ENCODE data around the gene GUK1.
"Not testable (repeated sequence)": the region's sequence is repeated elsewhere in the genome, so short reads cannot be mapped to it uniquely, and the experiment has no call there.

The GUK1 gene

GRCh38 chr1:228109962-228110488, 30.1 kb upstream of the GUK1 start:
- Histone ChIP-seq H3K4me3 (ENCODE audit: low read depth, low read length) (peak overlapping the region; percentile 91), H2AFZ (peak overlapping the region; percentile 96), H3K9ac (peak overlapping the region; percentile 91), H3K4me2 (ENCODE audit: low read length) (peak overlapping the region; percentile 83), H3K27me3 (ENCODE audit: control insufficient read depth, insufficient read depth, low read length) (no peaks in the 10 kb centered on the region), H3K4me1 (peaks cover 6% of the 10 kb centered on the region), H3K27ac (peak overlapping the region; percentile 94), H3K9me3 (ENCODE audit: control insufficient read depth, low read length) (no peaks in the 10 kb centered on the region), H3K36me3 (ENCODE audit: control insufficient read depth, insufficient read depth, low read length) (no peaks in the 10 kb centered on the region), H3K79me2 (no peaks in the 10 kb centered on the region)
- TF ChIP-seq, protein P1, sequence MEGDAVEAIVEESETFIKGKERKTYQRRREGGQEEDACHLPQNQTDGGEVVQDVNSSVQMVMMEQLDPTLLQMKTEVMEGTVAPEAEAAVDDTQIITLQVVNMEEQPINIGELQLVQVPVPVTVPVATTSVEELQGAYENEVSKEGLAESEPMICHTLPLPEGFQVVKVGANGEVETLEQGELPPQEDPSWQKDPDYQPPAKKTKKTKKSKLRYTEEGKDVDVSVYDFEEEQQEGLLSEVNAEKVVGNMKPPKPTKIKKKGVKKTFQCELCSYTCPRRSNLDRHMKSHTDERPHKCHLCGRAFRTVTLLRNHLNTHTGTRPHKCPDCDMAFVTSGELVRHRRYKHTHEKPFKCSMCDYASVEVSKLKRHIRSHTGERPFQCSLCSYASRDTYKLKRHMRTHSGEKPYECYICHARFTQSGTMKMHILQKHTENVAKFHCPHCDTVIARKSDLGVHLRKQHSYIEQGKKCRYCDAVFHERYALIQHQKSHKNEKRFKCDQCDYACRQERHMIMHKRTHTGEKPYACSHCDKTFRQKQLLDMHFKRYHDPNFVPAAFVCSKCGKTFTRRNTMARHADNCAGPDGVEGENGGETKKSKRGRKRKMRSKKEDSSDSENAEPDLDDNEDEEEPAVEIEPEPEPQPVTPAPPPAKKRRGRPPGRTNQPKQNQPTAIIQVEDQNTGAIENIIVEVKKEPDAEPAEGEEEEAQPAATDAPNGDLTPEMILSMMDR (IDR thresholded peaks at IDR 0.05), result no peak

GRCh38 chr1:228110556-228110955, 29.5 kb upstream of the GUK1 start:
- Histone ChIP-seq H2AFZ (peak overlapping the region; percentile 96), H3K9ac (no peak overlapping the region), H3K4me1 (peaks cover 6% of the 10 kb centered on the region), H3K27ac (peak overlapping the region; percentile 94), H3K79me2 (no peaks in the 10 kb centered on the region), H3K36me3 (ENCODE audit: control insufficient read depth, insufficient read depth, low read length) (no peaks in the 10 kb centered on the region), H3K27me3 (ENCODE audit: control insufficient read depth, insufficient read depth, low read length) (no peaks in the 10 kb centered on the region), H3K4me3 (ENCODE audit: low read depth, low read length) (peak overlapping the region; percentile 91), H3K4me2 (ENCODE audit: low read length) (peak overlapping the region; percentile 83), H3K9me3 (ENCODE audit: control insufficient read depth, low read length) (no peaks in the 10 kb centered on the region)
- TF ChIP-seq, protein P1 (IDR thresholded peaks at IDR 0.05), result no peak

DNA sequence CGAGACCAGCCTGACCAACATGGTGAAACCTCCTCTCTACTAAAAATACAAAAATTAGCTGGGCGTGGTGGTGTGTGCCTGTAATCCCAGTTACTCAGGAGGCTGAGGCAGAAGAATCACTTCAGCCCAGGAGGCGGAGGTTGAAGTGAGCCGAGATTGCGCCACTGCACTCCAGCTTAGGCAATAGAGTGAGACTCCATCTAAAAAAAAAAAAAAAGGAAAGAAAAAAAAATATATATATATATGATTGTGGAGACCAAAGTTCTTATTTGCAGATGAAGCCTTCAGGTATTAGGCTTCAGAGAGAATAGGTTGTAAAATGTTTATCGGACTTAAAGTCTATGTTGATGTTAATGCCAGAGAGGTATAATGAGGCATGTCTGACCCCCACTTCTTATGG, 28.8 kb upstream of the GUK1 start:
- H3K27ac ChIP-seq, H3K9ac ChIP-seq: not testable (repeated sequence)

DNA sequence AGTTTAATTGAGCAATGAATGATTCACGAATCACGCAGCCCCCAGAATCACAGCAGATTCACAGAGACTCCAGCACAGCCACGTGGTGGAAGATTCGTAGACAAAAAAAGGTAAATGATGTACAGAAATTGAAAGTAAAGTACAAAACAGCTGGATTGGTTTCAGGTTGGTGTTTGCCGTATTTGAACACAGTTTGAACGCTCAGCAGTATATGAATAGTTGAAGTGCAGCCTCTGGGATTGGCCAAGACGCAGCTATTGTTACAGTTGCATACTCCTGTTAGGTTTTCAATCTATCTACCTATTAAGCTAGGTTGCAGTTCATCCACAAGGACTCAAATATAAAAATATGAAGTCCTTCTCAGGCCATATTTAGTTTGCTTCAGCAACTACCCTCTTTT, 27.9 kb upstream of the GUK1 start:
- Histone ChIP-seq H3K27me3 (ENCODE audit: control insufficient read depth, insufficient read depth, low read length) (no peaks in the 10 kb centered on the region), H3K36me3 (ENCODE audit: control insufficient read depth, insufficient read depth, low read length) (no peaks in the 10 kb centered on the region), H3K4me3 (ENCODE audit: low read depth, low read length) (no peak overlapping the region), H3K4me1 (peaks cover 6% of the 10 kb centered on the region), H3K79me2 (no peaks in the 10 kb centered on the region), H3K27ac (no peak overlapping the region), H3K4me2 (ENCODE audit: low read length) (no peak overlapping the region), H3K9me3 (ENCODE audit: control insufficient read depth, low read length) (no peaks in the 10 kb centered on the region), H2AFZ (no peak overlapping the region), H3K9ac (no peak overlapping the region)
- TF ChIP-seq, protein P1 (IDR thresholded peaks at IDR 0.05), result no peak

More for the DNA sequence above, 28.8 kb upstream of the GUK1 start:
- not testable (repeated sequence) for H3K9me3 ChIP-seq (ENCODE audit: control insufficient read depth, low read length); H3K27me3 ChIP-seq (ENCODE audit: control insufficient read depth, insufficient read depth, low read length); H2AFZ ChIP-seq; H3K4me3 ChIP-seq (ENCODE audit: low read depth, low read length); H3K79me2 ChIP-seq; H3K36me3 ChIP-seq (ENCODE audit: control insufficient read depth, insufficient read depth, low read length); H3K4me1 ChIP-seq; H3K4me2 ChIP-seq (ENCODE audit: low read length)

- H3K36me3 ChIP-seq (ENCODE audit: control insufficient read depth, insufficient read depth, low read length), result no peaks in the 10 kb centered on the region
- H3K9me3 ChIP-seq (ENCODE audit: control insufficient read depth, low read length), result no peaks in the 10 kb centered on the region
- H3K4me2 ChIP-seq (ENCODE audit: low read length), result no peak overlapping the region
- no peak overlapping the region for H3K27ac ChIP-seq
- H3K9ac ChIP-seq, result no peak overlapping the region
- H3K79me2 ChIP-seq, result no peaks in the 10 kb centered on the region
- H2AFZ ChIP-seq, result no peak overlapping the region
- no peak overlapping the region for H3K4me3 ChIP-seq (ENCODE audit: low read depth, low read length)
- H3K27me3 ChIP-seq (ENCODE audit: control insufficient read depth, insufficient read depth, low read length), result no peaks in the 10 kb centered on the region
- H3K4me1 ChIP-seq, result peaks cover 6% of the 10 kb centered on the region
- TF ChIP-seq, protein P1 (IDR thresholded peaks at IDR 0.05), result no peak
Measured at GRCh38 chr1:228112617-228113016, 27.5 kb upstream of the GUK1 start.

All from parathyroid adenoma (tissue), 2 donors.